ENCODE results near the gene VPS26A. TPM values are rescaled to one million over a fixed set of nuclear protein-coding genes. Genes with fewer than 3 reads are reported as not detected.

Gene VPS26A
- total RNA-seq, 1 donor from 2014 or later, result 33.6 TPM

GRCh38 chr10:69092959-69093850 lies 30.8 kb upstream of the VPS26A start:
- no peak for DNase-seq (ENCODE audit: extremely low spot score in 2 of 2)
- H3K27me3 ChIP-seq, result no peaks in the 10 kb centered on the region
- intact Hi-C loops (cut with DNase I), result no loop called here
- peak overlapping the region; percentile 13 for H3K27ac ChIP-seq
- peaks cover 10% of the 10 kb centered on the region for H3K4me1 ChIP-seq
- H3K36me3 ChIP-seq, result no peaks in the 10 kb centered on the region
- TF ChIP-seq POLR2A (IDR thresholded peaks at IDR 0.05) (no peak), POLR2AphosphoS5 (IDR thresholded peaks at IDR 0.05; ENCODE audit: insufficient read depth in 1 of 2, low read depth in 1 of 2) (peak in 1 of 2 donors; percentile 73)
- TF ChIP-seq, protein P1, sequence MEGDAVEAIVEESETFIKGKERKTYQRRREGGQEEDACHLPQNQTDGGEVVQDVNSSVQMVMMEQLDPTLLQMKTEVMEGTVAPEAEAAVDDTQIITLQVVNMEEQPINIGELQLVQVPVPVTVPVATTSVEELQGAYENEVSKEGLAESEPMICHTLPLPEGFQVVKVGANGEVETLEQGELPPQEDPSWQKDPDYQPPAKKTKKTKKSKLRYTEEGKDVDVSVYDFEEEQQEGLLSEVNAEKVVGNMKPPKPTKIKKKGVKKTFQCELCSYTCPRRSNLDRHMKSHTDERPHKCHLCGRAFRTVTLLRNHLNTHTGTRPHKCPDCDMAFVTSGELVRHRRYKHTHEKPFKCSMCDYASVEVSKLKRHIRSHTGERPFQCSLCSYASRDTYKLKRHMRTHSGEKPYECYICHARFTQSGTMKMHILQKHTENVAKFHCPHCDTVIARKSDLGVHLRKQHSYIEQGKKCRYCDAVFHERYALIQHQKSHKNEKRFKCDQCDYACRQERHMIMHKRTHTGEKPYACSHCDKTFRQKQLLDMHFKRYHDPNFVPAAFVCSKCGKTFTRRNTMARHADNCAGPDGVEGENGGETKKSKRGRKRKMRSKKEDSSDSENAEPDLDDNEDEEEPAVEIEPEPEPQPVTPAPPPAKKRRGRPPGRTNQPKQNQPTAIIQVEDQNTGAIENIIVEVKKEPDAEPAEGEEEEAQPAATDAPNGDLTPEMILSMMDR (IDR thresholded peaks at IDR 0.05), result peak; percentile 40 to 77 (median 61)
- no peaks in the 10 kb centered on the region for H3K9me3 ChIP-seq
- no peak overlapping the region for H3K4me3 ChIP-seq

- no peak overlapping the region for H3K27ac ChIP-seq
- H3K4me3 ChIP-seq, result no peak overlapping the region
- peaks cover 10% of the 10 kb centered on the region for H3K4me1 ChIP-seq
- no peaks in the 10 kb centered on the region for H3K9me3 ChIP-seq
- no peak for DNase-seq (ENCODE audit: extremely low spot score in 2 of 2)
- H3K36me3 ChIP-seq, result no peaks in the 10 kb centered on the region
- no peaks in the 10 kb centered on the region for H3K27me3 ChIP-seq
- TF ChIP-seq, protein P1 (IDR thresholded peaks at IDR 0.05), result no peak
- TF ChIP-seq POLR2AphosphoS5 (IDR thresholded peaks at IDR 0.05; ENCODE audit: insufficient read depth in 1 of 2, low read depth in 1 of 2), result no peak
- TF ChIP-seq POLR2A (IDR thresholded peaks at IDR 0.05), result no peak
- intact Hi-C loops (cut with DNase I), result no loop called here
These were observed 30.0 kb upstream of the VPS26A start for GRCh38 chr10:69093933-69094332.

DNA sequence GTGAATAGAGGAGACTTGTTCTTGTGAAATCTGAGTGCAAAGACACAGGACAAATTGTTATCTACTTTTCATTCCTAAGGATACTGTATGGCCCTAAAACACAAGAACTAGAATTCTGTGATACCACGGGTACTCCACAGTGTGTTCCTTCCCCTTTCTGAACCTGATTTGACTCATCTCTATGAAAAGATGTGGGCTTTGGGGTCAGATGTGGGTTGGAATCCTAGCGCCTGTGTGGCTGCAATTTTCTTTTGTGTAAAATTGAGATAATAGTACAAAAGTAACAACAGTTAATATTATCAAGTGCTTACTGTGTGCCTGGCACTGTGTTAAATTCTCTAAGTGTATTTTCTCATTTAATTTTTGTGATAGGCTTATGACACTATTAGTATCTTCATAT lies 27.9 kb upstream of the VPS26A start:
- Histone ChIP-seq H3K27ac (no peak overlapping the region), H3K4me3 (no peak overlapping the region), H3K36me3 (no peaks in the 10 kb centered on the region), H3K4me1 (peaks cover 10% of the 10 kb centered on the region), H3K9me3 (no peaks in the 10 kb centered on the region), H3K27me3 (no peaks in the 10 kb centered on the region)
- TF ChIP-seq, protein P1 (IDR thresholded peaks at IDR 0.05), result no peak
- TF ChIP-seq POLR2A (IDR thresholded peaks at IDR 0.05) (no peak), POLR2AphosphoS5 (IDR thresholded peaks at IDR 0.05; ENCODE audit: insufficient read depth in 1 of 2, low read depth in 1 of 2) (no peak)
- intact Hi-C loops (cut with DNase I), result no loop called here
- no peak for DNase-seq (ENCODE audit: extremely low spot score in 2 of 2)

DNA sequence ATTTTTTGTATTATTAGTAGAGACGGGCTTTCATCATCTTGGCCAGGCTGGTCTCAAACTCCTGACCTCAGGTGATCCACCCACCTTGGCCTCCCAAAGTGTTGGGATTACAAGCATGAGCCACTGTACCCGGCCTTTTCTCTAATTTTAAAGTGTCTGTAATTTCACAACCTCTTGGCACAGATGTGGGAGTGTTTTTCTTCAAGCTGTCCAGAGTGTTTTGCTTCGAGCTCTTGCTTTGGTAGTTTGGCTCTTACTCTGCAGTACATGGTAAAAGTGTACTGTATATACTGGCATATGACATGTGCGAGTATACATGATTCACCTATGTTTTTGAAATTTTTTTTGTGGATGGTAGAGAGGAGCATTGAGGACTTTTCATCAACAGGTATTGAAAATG lies 26.2 kb upstream of the VPS26A start:
- no peak for DNase-seq (ENCODE audit: extremely low spot score in 2 of 2)
- H3K4me3 ChIP-seq, result no peak overlapping the region
- H3K9me3 ChIP-seq, result no peaks in the 10 kb centered on the region
- no peaks in the 10 kb centered on the region for H3K36me3 ChIP-seq
- peaks cover 10% of the 10 kb centered on the region for H3K4me1 ChIP-seq
- H3K27ac ChIP-seq, result no peak overlapping the region
- no peak for TF ChIP-seq POLR2A (IDR thresholded peaks at IDR 0.05)
- intact Hi-C loops (cut with DNase I), result no loop called here
- no peaks in the 10 kb centered on the region for H3K27me3 ChIP-seq

- Histone ChIP-seq H3K9me3 (no peaks in the 10 kb centered on the region), H3K27me3 (no peaks in the 10 kb centered on the region), H3K4me1 (no peaks in the 10 kb centered on the region), H3K4me3 (no peak overlapping the region), H3K27ac (no peak overlapping the region), H3K36me3 (no peaks in the 10 kb centered on the region)
- DNase-seq (ENCODE audit: extremely low spot score in 2 of 2), result no peak
- TF ChIP-seq, protein P1 (IDR thresholded peaks at IDR 0.05), result no peak
- TF ChIP-seq POLR2AphosphoS5 (IDR thresholded peaks at IDR 0.05; ENCODE audit: insufficient read depth in 1 of 2, low read depth in 1 of 2) (no peak), POLR2A (IDR thresholded peaks at IDR 0.05) (no peak)
- intact Hi-C loops (cut with DNase I), result no loop called here
These were observed 23.7 kb upstream of the VPS26A start for GRCh38 chr10:69100136-69100872.

Measured in vagina (tissue), 2 donors.